ENCODE results near the gene EFNA4.
"Not testable (repeated sequence)": the region's sequence is repeated elsewhere in the genome, so short reads cannot be mapped to it uniquely, and the experiment has no call there.

The EFNA4 gene

GRCh38 chr1:155116113-155116764 is 52.7 kb downstream of the EFNA4 start:
- DNase-seq (ENCODE audit: low read depth in 4 of 4, low spot score in 1 of 4): no peak

GRCh38 chr1:155117610-155118009 is 54.1 kb downstream of the EFNA4 start:
- DNase-seq (ENCODE audit: low read depth in 4 of 4, low spot score in 1 of 4): no peak

DNA sequence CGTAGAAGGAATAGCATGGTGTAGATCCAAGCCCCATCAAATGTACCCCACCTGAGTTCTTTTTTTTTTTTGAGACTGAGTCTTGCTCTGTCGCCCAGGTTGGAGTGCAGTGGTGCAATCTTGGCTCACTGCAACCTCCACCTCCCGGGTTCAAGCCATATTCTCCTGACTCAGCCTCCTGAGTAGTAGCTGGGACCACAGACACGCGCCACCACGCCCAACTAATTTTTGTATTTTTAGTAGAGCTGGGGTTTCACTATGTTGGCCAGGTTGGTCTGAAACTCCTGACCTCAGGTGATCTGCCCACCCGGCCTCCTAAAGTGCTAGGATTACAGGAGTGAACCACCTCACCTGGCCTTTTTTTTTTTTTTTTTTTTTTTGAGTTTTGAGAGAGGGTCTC is 54.5 kb downstream of the EFNA4 start:
- DNase-seq (ENCODE audit: low read depth in 4 of 4, low spot score in 1 of 4): not testable (repeated sequence)
